GM18519 (cell line): ENCODE results near the gene TNRC6A.
"Not testable (repeated sequence)": the region's sequence is repeated elsewhere in the genome, so short reads cannot be mapped to it uniquely, and the experiment has no call there.

ENCODE experiments used
- ATAC-seq: cut with Tn5 transposase; IDR thresholded peaks from one replicate; pipeline ENCODE4 v1.9.1; 2021; ENCODE audit warnings: mild to moderate bottlenecking, moderate library complexity; ENCODE audit not compliant: unreplicated experiment, low FRiP score

TNRC6A gene

DNA sequence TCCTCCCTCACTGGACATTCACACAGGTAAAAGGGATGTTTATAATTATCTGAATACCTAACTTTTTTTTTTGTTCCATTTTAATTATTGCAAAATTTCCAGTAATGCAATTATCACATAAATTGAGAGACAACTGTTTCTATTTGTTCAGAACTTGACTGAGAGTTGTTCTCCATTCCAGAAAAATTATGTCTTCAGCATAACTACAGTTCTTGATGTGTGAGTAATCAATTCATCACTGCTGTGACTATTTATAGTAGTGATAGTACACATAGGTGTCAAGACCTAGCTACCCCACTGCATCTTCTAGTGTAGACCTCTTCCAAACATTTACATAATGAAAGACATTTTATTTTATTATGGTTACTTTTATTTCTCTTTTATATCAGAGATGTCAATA, 5.8 kb upstream of the TNRC6A start:
- no peak for ATAC-seq

DNA sequence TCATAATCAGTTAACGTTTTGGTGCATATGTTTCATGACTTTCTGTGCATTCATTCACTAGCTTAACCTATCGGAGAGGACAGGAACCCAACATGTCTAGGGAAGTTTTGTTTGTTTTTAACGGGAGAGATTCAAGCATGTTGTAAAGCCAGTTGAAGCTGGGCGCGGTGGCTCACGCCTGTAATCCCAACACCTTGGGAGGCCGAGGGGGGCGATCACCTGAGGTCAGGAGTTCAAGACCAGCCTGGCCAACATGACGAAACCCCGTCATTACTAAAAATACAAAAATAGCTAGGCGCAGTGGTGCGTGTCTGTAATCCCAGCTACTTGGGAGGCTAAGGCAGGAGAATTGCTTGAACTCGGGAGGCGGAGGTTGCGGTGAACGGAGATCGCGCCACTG, 1.4 kb upstream of the TNRC6A start:
- no peak for ATAC-seq

DNA sequence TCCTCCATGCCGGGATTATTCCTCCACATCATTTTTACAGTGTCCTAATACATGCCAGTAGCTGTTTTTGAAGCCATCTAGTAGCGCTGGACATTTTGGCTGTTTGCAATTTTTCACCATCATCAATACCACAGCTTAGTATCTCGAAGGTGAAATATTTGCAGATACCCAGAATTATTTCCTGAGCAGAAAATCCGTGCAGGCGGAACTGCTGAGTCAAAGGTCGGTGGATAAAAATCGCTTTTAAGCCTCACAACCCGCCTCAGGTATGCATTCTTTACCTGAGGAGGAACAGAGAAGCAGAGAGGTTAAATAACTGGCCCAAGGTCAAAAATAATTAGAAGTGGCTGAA, 584 bp upstream of the TNRC6A start:
- no peak for ATAC-seq

DNA sequence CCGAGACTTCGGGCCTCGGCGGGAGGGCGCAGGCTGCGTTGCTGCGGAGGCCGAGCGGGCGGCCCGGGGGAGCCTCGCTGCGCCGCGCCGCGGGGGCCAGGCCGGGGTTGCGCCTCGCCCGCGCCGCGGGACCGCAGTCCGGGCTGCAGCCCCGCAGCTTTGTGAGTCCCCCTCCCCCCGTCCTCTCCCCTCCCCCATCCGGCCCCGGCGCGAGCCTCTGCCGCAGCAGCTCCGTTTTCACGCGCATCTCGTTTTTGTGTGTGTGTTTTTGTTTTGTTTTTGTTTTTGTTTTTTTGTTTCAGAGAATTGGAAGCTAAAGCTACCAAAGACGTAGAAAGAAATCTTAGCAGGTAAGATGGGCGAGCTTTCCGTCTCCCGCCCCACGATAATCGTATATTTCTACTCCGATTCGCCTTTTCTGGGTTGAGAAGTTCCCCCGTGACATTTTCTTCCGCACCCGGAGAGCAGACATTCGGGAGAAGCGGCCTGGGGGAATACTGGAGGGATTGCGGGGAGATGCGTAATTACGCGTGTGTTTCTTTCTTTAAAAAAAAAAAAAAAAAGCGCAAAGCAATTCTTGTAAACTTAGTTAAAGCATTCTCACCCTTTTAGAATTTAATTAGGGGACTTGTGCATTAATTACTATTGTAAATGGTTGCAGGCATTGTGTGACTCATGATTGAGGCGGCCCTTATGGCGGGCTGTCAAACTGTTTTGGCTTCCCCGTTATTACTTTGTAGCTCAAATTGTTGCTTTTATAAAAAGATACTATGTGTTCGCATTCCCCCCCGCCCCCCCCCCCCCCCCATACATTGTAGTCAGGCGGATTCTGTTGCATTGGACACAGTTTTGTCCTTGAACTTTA, 732 bp downstream of the TNRC6A start:
- ATAC-seq = peak; percentile 16

DNA sequence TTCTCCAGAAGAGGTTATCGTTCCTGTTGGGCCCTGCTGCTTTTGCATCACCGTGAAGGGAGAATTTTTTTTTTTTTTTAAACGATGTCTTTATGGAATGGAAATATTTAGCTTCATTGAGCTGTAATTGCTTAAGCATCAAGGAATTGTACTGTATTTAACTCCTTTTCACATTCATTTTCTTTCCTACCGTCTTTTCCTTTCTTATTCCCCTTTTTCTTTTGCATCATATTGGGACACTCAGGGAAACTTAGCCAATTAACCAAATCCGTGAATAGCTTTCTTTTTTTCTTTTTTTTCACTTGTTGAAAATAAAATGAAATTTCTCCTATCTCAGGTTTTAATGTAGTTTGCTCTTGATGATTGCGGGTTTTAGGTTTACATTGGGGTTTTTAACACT, 1.5 kb downstream of the TNRC6A start:
- no peak for ATAC-seq

DNA sequence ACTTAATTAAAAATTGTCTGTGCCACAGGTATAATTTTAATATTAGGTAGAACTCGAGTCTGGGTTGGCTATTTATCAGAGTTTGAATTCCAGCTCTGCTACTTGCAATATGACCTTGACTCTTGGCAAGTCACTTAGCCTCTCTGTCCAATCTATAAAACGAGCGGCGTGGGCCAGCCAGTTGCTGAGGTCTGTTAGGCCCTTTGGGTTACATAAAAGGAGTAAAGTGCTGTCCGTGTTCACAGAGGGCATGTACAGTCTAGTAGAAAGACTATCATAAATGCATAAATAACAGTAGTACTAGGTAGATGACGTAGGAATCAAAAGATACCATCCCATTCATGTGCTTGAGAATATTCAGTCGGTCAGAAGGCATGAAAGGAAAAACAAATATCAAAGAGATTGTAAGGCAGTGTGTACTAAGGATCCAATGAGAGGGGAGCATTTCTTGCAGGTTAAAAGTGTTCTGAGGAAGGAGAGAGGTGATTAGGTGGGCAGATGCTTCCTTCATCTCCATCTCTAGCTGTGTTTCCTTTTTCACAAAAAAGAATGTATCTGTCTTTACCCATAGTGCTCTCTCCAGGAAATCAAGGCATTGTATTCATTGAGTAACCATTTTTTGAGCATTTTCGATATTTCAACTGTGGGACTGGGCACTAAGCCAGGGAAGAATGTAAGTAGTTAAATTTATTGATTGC, 2.4 kb downstream of the TNRC6A start:
- ATAC-seq = no peak

DNA sequence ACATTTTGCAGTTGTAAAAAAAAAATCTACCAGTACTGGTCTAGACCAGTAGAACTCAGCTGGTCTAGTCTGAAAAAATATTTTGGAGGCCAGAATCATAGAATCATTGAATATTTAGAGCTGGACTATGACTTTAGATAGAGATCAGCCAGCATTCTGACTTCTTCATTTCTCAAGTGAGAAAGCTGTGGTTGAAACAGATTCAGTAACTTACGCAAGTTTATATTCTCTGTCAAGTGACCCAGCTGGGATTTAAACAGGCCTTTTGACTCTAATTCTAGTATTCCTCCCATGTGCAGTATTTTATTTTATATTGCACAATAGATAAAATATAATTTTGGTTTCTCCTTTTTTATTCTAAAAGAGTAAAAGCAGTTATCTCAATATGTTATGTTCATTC, 4.9 kb downstream of the TNRC6A start:
- no peak for ATAC-seq

DNA sequence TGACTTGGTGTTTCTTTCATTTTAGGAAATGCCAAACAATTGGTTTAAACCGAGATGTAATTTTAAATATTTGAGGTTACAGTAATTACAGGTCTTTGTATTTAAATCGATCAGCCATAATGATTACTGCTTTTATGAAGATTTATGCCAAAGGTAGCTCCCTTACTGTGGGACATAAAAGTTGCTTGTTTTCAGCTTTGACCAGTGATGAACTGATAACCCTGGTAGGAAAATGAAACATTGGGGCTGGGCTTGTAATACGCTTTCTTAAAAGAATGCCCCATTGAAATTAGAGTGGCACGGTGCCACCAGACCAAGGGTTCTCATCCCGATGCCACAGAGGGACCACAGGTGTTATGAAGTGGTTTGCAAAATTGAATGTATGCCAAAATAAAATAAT, 7.3 kb downstream of the TNRC6A start:
- ATAC-seq = no peak

DNA sequence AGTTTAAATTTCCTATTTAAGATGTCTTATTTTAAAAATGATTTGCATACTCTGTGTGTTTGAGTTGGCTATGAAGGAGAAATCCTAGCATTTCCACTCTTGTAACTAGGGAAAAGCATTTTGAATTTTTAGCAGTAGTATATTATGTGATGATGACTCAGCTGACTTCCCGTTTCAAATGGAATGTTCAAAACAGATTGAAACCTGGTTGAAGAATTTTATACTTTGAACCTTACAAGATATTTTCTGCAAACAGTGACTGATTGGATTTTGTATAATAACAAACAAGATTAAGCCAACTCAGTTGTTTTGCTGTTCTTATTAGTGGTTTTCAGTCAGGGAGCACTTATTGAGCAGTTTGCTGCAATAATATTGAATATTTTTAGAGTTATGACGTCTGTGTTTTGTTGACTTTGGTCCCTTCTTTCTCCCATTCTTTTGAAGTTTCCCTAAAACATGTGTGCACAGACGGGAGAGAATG, 8.0 kb downstream of the TNRC6A start:
- no peak for ATAC-seq

DNA sequence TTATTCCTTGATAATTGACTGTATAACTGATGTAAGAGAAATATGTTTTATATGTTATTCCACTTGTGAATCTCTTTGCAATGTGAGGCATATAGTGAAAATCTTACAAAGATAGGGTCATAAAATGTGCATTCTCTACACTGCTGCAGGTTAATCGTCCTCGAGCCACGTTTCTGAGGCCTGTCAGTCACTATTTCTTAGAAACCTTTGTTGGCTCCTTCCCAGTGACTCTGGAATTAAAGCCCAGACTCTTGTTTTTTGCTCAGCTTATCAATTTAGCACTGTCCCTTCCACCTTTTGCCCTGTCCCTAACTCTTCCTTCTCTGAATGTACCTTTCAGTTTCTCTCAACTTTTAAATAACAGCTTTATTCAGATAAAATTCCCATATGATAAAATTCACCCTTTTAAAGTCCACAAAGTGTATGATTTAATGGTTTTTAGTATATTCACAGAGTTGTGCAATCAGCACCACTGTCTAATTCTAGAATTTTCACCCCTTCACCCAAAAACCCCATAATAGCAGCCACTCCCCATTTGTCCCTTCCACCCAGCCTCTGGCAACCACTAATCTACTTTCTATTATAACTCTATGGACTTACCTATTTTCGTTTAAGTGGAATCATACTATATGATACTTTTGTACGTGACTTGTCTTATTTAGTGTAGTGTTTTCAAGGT, 8.6 kb downstream of the TNRC6A start:
- no peak for ATAC-seq

DNA sequence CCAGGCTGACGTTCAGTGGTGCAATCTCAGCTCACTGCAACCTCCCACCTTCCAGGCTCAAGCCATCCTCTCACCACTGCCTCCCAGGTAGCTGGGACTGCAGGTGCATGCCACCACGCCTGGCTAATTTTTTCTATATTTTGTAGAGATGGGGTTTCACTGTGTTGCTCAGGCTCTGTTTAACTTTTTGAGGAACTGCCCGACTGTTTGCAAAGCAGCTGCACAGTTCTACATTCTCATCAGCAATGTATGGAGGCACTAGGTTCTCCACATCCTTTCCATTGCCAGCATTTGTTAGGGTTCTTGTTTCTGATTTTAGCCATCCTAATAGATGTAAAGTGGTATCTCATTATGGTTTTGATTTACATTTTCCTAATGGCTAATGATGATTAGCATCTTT, 9.4 kb downstream of the TNRC6A start:
- ATAC-seq = no peak

DNA sequence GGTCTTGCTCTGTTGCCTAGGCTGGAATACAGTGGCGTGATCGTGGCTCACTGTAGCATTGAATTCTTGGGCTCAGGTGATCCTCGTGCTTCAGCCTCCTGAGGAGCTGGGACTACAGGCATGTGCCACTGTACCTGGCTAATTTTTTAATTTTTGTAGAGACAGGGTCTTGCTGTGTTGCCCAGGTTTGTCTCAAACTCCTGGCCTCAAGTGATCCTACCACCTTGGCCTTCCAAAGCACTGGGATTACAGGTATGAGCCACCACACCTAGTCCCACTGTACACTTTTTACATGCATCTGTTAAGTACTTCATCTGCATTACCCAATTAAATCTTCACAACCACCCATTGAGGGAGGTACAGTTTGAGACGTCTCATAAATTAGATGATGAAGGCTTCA, 12.4 kb downstream of the TNRC6A start:
- no peak for ATAC-seq

DNA sequence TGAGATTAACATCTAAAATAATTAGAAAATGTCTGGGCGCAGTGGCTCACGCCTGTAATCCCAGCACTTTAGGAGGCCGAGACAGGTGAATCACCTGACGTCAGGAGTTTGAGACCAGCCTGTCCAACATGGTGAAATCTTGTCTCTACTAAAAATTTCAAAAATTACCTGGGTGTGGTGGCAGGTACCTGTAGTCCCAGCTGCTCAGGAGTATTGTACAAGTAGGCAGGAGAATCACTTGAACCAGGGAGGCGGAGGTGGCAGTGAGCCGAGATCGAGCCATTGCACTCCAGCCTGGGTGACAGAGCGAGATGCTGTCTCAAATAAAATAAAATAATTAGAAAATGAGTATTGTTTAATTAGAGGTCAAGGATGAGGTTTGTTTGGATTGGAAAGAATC, 13.2 kb downstream of the TNRC6A start:
- ATAC-seq = not testable (repeated sequence)

DNA sequence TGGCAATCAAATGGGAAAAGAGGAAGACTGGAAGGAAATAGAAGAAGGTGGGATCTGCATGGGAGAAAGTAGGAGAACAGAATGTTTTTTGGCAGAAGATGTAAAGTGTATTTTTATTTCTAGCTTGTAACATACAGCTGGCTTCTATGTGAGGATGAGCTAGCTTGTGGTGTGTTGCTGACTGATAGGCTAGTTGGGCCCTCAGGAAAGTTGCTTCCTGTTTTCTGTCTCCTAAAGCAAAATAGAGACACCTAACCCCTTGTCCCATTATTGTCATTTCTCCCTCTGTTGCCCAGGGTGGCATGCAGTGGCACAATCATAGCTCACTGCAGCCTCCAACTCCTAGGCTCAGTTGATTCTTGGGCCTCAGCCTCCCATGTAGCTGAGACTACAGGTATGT, 15.9 kb downstream of the TNRC6A start:
- no peak for ATAC-seq

DNA sequence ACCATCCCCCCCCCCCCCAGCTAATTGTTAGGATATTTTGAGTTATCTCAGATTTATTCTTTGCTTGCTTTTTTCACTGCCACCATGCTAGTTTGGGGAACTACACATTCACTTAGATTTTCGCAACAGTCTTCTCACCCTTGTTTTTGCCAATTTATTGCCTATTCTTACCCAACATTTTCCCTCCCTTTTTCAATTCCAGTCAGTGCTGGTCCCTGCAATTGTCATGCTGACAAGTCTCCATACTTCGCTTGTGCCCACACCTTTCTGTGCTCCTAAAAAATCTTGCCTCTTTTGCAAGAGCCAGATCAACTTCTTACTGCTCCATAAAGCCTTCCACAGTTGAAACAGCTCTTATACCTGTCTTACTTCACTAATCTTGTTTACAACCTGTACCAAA, 16.3 kb downstream of the TNRC6A start:
- ATAC-seq = no peak

DNA sequence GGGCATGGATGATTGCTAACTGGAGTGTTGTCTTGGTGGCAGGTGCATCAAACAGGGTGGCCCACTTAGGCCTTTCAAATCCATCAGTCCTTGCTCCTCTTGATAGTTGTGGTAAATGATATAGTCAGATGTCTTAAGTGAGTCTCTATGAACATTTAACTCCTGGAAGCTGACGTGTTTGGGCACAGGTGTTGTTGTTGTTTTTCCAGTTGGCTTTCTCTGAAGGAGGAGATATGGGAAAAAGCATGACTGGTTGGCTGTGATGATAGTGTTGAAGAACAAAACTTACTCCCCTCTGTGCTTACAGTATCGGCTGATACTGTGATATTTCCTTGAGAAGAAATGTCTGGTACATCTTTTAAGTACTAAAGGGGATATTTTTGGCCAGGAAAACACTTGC, 18.0 kb downstream of the TNRC6A start:
- no peak for ATAC-seq

DNA sequence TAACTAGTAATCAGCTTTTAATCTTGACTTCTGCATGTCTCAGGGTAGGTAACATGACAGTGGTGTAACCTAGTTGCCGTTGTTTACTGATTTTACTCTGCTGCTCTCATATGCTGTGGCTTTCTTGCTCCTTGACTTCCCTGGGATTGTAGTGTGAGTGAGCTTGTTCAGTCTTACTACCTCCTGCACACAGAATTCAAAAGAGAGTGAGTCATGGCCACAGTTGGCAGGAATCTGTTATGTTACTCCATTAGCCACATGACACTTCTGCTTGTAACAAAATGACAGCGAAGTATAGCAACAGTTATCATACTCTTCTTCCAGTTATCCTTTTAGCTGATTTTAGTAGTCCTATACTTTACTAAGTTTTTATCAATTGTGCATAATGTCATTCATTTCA, 18.8 kb downstream of the TNRC6A start:
- no peak for ATAC-seq

DNA sequence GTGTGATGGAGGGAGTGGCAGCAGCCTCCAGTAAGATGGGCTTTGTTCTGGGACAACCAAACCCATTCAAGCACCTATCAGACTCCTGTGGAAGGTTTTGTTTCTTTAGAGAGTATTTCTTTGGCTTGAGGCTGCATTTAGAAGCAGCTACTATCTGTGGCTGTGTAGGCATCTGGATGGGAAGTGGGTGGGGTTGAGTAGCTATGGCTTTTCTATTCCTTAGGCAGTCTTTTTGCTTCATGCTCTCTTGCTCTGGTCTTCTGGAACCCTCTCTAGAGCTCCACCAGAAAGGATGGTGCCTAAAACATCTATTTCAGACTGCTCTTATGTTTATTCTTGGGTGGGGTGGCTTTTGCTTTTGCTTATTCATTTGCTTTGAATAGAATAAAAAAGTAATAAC, 19.9 kb downstream of the TNRC6A start:
- no peak for ATAC-seq

DNA sequence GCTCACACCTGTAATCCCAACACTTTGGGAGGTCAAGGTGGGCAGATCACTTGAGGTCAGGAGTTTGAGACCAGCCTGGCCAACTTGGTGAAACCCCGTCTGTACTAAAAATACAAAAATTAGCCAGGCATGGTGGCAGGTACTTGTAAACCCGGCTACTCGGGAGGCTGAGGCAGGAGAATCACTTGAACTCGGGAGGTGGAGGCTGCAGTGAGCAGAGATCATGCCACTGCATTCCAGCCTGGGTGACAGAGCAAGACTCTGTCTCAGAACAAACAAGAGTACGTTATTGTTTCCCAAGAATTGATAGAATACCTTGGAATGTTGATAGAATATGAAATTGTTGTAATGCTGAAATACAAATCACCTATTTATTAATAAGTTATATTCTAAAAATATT, 20.4 kb downstream of the TNRC6A start:
- ATAC-seq = not testable (repeated sequence)

DNA sequence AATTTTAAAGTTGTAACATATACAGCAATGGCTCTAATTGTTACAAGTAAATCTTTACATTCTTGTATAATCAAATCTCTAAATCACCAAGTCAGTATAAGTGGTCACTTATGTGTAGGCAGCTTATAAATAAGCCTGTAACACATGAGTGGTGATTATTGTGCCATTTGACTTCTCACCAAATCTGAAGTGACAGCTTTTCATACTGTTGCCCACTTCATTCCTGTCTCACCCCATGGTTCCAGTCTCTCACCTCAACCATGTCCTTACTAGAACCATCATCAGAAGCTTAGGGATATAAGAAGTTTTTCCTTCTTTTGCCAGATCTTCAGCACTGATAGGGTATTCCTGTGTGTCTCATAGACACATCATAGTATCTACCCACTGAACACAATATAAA, 23.5 kb downstream of the TNRC6A start:
- ATAC-seq = no peak

DNA sequence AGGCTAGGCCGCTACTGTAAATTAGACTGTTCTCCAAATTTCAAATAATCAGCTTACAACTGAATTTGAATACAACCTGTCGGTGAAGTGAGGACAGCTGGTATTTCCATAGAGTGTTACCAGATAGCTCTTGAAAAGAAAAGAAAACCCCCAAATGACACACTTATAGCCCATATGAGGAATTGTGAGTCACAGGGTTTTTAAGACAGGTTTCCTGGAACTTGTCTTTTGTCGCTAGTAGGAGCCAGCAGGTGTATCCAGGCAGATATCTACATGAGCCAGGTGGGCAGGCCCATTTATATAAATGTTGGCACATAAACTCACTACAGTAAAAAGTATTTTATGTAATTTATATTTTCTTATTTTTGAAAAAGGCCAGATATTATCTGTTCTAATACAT, 24.0 kb downstream of the TNRC6A start:
- no peak for ATAC-seq

DNA sequence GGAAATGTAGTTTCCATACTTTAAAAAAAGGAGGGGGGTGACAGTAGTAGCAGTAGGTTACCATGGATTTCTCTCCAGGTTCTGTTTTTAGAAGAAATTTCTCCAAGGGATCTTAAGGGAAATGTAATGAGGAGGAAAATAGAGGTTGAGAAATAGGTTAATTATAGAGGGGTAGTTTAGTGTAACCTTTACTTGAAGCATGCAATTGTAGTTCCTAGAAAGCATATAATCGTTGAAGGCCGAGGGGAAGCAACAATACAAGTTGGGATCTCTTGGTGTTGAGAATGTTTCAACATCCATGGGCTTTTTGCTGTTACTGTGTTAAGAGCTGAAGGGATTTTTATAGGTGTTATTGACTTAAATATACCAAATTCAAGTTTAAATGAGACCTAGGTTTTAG, 25.1 kb downstream of the TNRC6A start:
- ATAC-seq = no peak
